ENCODE data around the gene COL13A1. TPM values are rescaled to one million over a fixed set of nuclear protein-coding genes. Genes with fewer than 3 reads are reported as not detected.

COL13A1 gene
- total RNA-seq, 6 experiments from 2014 or later = 0.18 to 0.44 (median 0.30) TPM; not detected in 2

DNA sequence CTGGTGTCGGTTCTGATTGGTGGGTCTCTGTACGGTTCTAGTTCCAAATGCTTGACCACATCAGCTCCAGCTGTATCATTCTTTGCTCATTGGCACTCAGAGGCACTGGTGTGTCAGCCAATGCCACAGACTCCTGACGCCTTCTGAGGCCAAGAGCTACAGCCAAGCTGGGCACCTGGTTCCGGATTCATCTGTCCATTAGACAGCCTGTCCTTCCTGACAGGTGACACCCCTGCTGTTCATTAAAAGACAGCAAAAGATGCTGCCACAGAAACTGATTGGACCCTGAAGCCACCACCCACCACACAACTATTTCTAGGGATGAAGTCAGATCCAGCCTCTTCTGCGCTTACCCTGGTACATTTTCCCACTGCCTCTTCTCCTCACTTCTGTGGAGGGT, 35.6 kb downstream of the COL13A1 start:
- 60% methylated on average over 2 of the region's 5 CpGs for WGBS (ENCODE audit: insufficient coverage, low coverage, low lambda C conversion rate, missing lambda C conversion rate)
- no peak overlapping the region for H3K4me3 ChIP-seq
- H3K4me1 ChIP-seq = no peaks in the 10 kb centered on the region
- no peaks in the 10 kb centered on the region for H3K9me3 ChIP-seq
- intact Hi-C loops (cut with DNase I) = no loop called here
- no peaks in the 10 kb centered on the region for H3K36me3 ChIP-seq
- DNase-seq (no peak), ATAC-seq (no peak)
- H3K27me3 ChIP-seq = no peaks in the 10 kb centered on the region
- no peak overlapping the region for H3K27ac ChIP-seq
- TF ChIP-seq POLR2A (IDR thresholded peaks at IDR 0.05) = no peak
- TF ChIP-seq, protein P1, sequence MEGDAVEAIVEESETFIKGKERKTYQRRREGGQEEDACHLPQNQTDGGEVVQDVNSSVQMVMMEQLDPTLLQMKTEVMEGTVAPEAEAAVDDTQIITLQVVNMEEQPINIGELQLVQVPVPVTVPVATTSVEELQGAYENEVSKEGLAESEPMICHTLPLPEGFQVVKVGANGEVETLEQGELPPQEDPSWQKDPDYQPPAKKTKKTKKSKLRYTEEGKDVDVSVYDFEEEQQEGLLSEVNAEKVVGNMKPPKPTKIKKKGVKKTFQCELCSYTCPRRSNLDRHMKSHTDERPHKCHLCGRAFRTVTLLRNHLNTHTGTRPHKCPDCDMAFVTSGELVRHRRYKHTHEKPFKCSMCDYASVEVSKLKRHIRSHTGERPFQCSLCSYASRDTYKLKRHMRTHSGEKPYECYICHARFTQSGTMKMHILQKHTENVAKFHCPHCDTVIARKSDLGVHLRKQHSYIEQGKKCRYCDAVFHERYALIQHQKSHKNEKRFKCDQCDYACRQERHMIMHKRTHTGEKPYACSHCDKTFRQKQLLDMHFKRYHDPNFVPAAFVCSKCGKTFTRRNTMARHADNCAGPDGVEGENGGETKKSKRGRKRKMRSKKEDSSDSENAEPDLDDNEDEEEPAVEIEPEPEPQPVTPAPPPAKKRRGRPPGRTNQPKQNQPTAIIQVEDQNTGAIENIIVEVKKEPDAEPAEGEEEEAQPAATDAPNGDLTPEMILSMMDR (IDR thresholded peaks at IDR 0.05) = no peak

- Histone ChIP-seq H3K36me3 (no peaks in the 10 kb centered on the region), H3K9me3 (no peaks in the 10 kb centered on the region), H3K4me3 (no peak overlapping the region), H3K27me3 (no peaks in the 10 kb centered on the region), H3K4me1 (no peaks in the 10 kb centered on the region), H3K27ac (no peak overlapping the region)
- 88% methylated on average over 3 of the region's 5 CpGs for WGBS (ENCODE audit: insufficient coverage, low coverage, low lambda C conversion rate, missing lambda C conversion rate)
- ATAC-seq (no peak), DNase-seq (no peak)
- TF ChIP-seq, protein P1 (IDR thresholded peaks at IDR 0.05) = no peak
- no peak for TF ChIP-seq POLR2A (IDR thresholded peaks at IDR 0.05)
- intact Hi-C loops (cut with DNase I) = no loop called here
Observed at GRCh38 chr10:69838418-69838817, 36.7 kb downstream of the COL13A1 start.

DNA sequence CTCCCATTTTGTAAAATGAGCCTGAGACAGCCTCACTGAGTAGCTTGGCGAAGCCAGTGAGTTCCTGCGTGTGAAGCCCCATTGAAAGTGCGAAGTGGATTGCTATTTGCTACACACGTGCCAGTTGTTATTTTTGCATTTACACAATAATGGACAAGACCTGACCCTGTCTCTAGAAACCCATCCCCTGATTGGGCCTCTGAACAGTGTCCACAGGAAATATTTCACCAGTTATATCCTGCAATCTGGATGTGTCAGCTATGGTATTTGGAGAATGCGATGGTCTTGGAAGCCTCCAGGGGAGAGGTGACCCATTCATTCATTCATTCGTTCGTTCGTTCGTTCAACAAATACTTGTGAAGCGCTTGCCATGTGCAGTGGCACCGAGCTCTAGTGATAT, 37.1 kb downstream of the COL13A1 start:
- no peak for DNase-seq
- intact Hi-C loops (cut with DNase I) = no loop called here
- no peaks in the 10 kb centered on the region for H3K4me1 ChIP-seq
- no peak for ATAC-seq
- no peak overlapping the region for H3K4me3 ChIP-seq
- no peak overlapping the region for H3K27ac ChIP-seq
- no peaks in the 10 kb centered on the region for H3K9me3 ChIP-seq
- WGBS (ENCODE audit: insufficient coverage, low coverage, low lambda C conversion rate, missing lambda C conversion rate) = 83% methylated on average over 7 of the region's 11 CpGs
- no peaks in the 10 kb centered on the region for H3K36me3 ChIP-seq
- TF ChIP-seq POLR2A (IDR thresholded peaks at IDR 0.05) = no peak
- TF ChIP-seq, protein P1 (IDR thresholded peaks at IDR 0.05) = no peak
- H3K27me3 ChIP-seq = no peaks in the 10 kb centered on the region

- ATAC-seq = no peak
Observed at GRCh38 chr10:69839696-69840345, 38.1 kb downstream of the COL13A1 start.

More at GRCh38 chr10:69839696-69840345, 38.1 kb downstream of the COL13A1 start:
- no peaks in the 10 kb centered on the region for H3K36me3 ChIP-seq
- intact Hi-C loops (cut with DNase I) = no loop called here
- no peak for TF ChIP-seq POLR2A (IDR thresholded peaks at IDR 0.05)
- TF ChIP-seq, protein P1 (IDR thresholded peaks at IDR 0.05) = no peak
- H3K4me1 ChIP-seq = no peaks in the 10 kb centered on the region
- H3K4me3 ChIP-seq = no peak overlapping the region
- no peak for DNase-seq
- WGBS (ENCODE audit: insufficient coverage, low coverage, low lambda C conversion rate, missing lambda C conversion rate) = 48% methylated on average over 11 of the region's 17 CpGs
- H3K9me3 ChIP-seq = no peaks in the 10 kb centered on the region
- H3K27ac ChIP-seq = no peak overlapping the region
- no peaks in the 10 kb centered on the region for H3K27me3 ChIP-seq
